Measurements from ENCODE around the gene RAD51D. TPM values are rescaled to one million over a fixed set of nuclear protein-coding genes. Genes with fewer than 3 reads are reported as not detected.

The RAD51D gene
- total RNA-seq, 1 experiment from 2014 or later: 12.1 TPM

- TF ChIP-seq, protein P1, sequence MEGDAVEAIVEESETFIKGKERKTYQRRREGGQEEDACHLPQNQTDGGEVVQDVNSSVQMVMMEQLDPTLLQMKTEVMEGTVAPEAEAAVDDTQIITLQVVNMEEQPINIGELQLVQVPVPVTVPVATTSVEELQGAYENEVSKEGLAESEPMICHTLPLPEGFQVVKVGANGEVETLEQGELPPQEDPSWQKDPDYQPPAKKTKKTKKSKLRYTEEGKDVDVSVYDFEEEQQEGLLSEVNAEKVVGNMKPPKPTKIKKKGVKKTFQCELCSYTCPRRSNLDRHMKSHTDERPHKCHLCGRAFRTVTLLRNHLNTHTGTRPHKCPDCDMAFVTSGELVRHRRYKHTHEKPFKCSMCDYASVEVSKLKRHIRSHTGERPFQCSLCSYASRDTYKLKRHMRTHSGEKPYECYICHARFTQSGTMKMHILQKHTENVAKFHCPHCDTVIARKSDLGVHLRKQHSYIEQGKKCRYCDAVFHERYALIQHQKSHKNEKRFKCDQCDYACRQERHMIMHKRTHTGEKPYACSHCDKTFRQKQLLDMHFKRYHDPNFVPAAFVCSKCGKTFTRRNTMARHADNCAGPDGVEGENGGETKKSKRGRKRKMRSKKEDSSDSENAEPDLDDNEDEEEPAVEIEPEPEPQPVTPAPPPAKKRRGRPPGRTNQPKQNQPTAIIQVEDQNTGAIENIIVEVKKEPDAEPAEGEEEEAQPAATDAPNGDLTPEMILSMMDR (conservative IDR thresholded peaks at IDR 0.05; ENCODE audit: low read depth, low read length): no peak
- no peak for TF ChIP-seq EZH2 (IDR thresholded peaks at IDR 0.05; ENCODE audit: borderline replicate concordance, low read depth, low read length, poor library complexity, severe bottlenecking)
Measured at GRCh38 chr17:35062308-35062707, 57.4 kb downstream of the RAD51D start.

DNA sequence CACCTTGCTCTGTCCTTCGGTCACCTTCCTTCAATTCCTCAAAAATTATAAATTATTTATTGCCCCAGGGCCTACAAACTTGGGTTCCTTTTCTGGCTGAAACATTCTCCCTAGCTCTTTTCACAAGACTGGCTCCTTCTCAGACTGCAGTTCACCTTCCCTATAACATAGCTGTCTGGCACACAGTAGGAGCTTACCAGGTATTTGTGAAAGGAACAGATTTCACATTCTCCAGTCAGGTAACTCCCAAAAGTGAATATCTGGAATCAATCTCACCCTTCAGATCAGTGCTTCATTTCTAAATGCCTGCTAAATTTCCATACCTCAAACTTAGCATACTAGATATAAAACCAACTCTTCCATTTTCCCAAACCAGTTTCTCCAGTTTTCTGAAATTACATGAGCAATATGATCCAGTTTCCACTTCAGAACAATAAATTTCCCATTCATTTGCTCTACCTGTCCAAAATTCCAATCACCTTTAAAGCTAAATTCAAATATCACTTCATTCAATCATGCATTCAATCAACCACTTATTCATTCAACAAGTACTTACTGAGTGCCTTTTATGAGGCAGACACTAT is 62.2 kb downstream of the RAD51D start:
- no peak for DNase-seq (ENCODE audit: low spot score)
- POLR2A ChIA-PET (ENCODE audit: low non-redundant PET): no interaction called here
- CTCF ChIA-PET: no interaction called here
- intact Hi-C loops (cut with micrococcal nuclease; ENCODE audit: unreplicated experiment): no loop called here
- TF ChIP-seq, protein P1 (conservative IDR thresholded peaks at IDR 0.05; ENCODE audit: low read depth, low read length): no peak
- TF ChIP-seq EZH2 (IDR thresholded peaks at IDR 0.05; ENCODE audit: borderline replicate concordance, low read depth, low read length, poor library complexity, severe bottlenecking): no peak
- H3K27me3 ChIP-seq (replicated peaks; ENCODE audit: insufficient read depth, low read depth, low read length, poor library complexity): no peaks in the 10 kb centered on the region
- no peak overlapping the region for H3K4me3 ChIP-seq (ENCODE audit: low read depth, low read length, poor library complexity, severe bottlenecking)
- no peak overlapping the region for H3K27ac ChIP-seq (ENCODE audit: low read depth, low read length, poor library complexity, severe bottlenecking)
- BruUV-seq (replicated peaks): no TSS peak
- H3K4me1 ChIP-seq (ENCODE audit: insufficient read depth, low read length, poor library complexity, severe bottlenecking): no peaks in the 10 kb centered on the region
- H3K9me3 ChIP-seq (ENCODE audit: low read depth, low read length, poor library complexity, severe bottlenecking): no peaks in the 10 kb centered on the region
- H3K36me3 ChIP-seq (ENCODE audit: insufficient read depth, low read length, poor library complexity, severe bottlenecking): no peaks in the 10 kb centered on the region

More at GRCh38 chr17:35062308-35062707, 57.4 kb downstream of the RAD51D start:
- no TSS peak for BruUV-seq (replicated peaks)
- ChIA-PET POLR2A (ENCODE audit: low non-redundant PET) (no interaction called here), CTCF (no interaction called here)
- peaks cover 24% of the 10 kb centered on the region for H3K4me1 ChIP-seq (ENCODE audit: insufficient read depth, low read length, poor library complexity, severe bottlenecking)
- H3K4me3 ChIP-seq (ENCODE audit: low read depth, low read length, poor library complexity, severe bottlenecking): no peak overlapping the region
- H3K27ac ChIP-seq (ENCODE audit: low read depth, low read length, poor library complexity, severe bottlenecking): no peak overlapping the region
- H3K9me3 ChIP-seq (ENCODE audit: low read depth, low read length, poor library complexity, severe bottlenecking): no peaks in the 10 kb centered on the region
- DNase-seq (ENCODE audit: low spot score): no peak
- intact Hi-C loops (cut with micrococcal nuclease; ENCODE audit: unreplicated experiment): no loop called here
- no peaks in the 10 kb centered on the region for H3K27me3 ChIP-seq (replicated peaks; ENCODE audit: insufficient read depth, low read depth, low read length, poor library complexity)
- H3K36me3 ChIP-seq (ENCODE audit: insufficient read depth, low read length, poor library complexity, severe bottlenecking): no peaks in the 10 kb centered on the region

DNA sequence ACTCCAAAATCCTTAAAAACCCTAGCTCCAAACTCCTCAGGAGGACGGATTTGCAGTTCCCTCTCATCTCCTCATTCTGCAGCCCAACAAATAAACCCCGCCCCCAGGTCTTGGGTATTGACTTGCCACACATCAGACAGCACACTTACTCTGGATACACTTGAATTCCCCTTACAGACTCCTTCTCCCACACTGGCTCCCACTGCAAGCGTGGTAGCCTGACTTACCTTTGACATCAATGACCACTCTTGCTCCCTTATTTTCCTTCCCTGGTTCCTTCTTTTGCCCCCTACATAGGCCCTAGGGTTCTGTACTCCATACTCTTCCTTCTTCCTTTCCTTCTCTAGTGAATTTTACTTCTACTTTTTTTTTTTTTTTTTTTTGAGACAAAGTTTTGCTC is 63.6 kb downstream of the RAD51D start:
- Histone ChIP-seq H3K4me3 (ENCODE audit: low read depth, low read length, poor library complexity, severe bottlenecking) (no peak overlapping the region), H3K9me3 (ENCODE audit: low read depth, low read length, poor library complexity, severe bottlenecking) (no peaks in the 10 kb centered on the region), H3K4me1 (ENCODE audit: insufficient read depth, low read length, poor library complexity, severe bottlenecking) (no peaks in the 10 kb centered on the region), H3K27ac (ENCODE audit: low read depth, low read length, poor library complexity, severe bottlenecking) (no peak overlapping the region), H3K27me3 (replicated peaks; ENCODE audit: insufficient read depth, low read depth, low read length, poor library complexity) (no peaks in the 10 kb centered on the region), H3K36me3 (ENCODE audit: insufficient read depth, low read length, poor library complexity, severe bottlenecking) (no peaks in the 10 kb centered on the region)
- intact Hi-C loops (cut with micrococcal nuclease; ENCODE audit: unreplicated experiment): no loop called here
- no peak for TF ChIP-seq EZH2 (IDR thresholded peaks at IDR 0.05; ENCODE audit: borderline replicate concordance, low read depth, low read length, poor library complexity, severe bottlenecking)
- TF ChIP-seq, protein P1 (conservative IDR thresholded peaks at IDR 0.05; ENCODE audit: low read depth, low read length): no peak
- POLR2A ChIA-PET (ENCODE audit: low non-redundant PET): no interaction called here
- DNase-seq (ENCODE audit: low spot score): peak; percentile 4
- CTCF ChIA-PET: no interaction called here
- no TSS peak for BruUV-seq (replicated peaks)

Data from A673 (cell line).